Spinal cord (tissue), 10 donors: ENCODE measurements around the gene MPI. TPM values are rescaled to one million over a fixed set of nuclear protein-coding genes. Genes with fewer than 3 reads are reported as not detected.
A peak's percentile ranks its signal among the peaks of the same experiment; 100 is the strongest.
"Not testable (repeated sequence)": the region's sequence is repeated elsewhere in the genome, so short reads cannot be mapped to it uniquely, and the experiment has no call there.

Experiments
- DNase-seq, 6 donors: peaks; one replicate each; pipeline versions ENCODE4 v3.0.0 to v3.0.0-alpha.2; 2013 to 2015; ENCODE audit warnings: low spot score in 6 of 6, low read depth in 4 of 6
- H3K27ac ChIP-seq: one replicate; pipeline ENCODE4 v1.5.1; 2013; ENCODE audit warnings: low read depth, low read length, control low read depth
- H3K27me3 ChIP-seq: one replicate; pipeline ENCODE4 v1.6.1; 2013; ENCODE audit warnings: low read length; ENCODE audit not compliant: control insufficient read depth, insufficient read depth
- H3K36me3 ChIP-seq: one replicate; pipeline ENCODE4 v1.6.1; 2013; ENCODE audit warnings: low read length; ENCODE audit not compliant: control insufficient read depth, insufficient read depth
- H3K4me1 ChIP-seq: one replicate; pipeline ENCODE4 v1.6.1; 2013; ENCODE audit warnings: low read length; ENCODE audit not compliant: control insufficient read depth, insufficient read depth
- H3K4me3 ChIP-seq: one replicate; pipeline ENCODE4 v1.5.1; 2013; ENCODE audit warnings: low read depth, low read length, control low read depth
- H3K9me3 ChIP-seq: one replicate; pipeline ENCODE4 v1.6.1; 2013; ENCODE audit warnings: low read length; ENCODE audit not compliant: control insufficient read depth, insufficient read depth
- WGBS: methylation state at CpG from one replicate; pipeline ENCODE4 v1.1.5; 2013; ENCODE audit warnings: missing lambda C conversion rate; ENCODE audit not compliant: insufficient coverage; 5-methylcytosine and 5-hydroxymethylcytosine counted together
- polyA plus RNA-seq, 2 donors: library from polyadenylated mRNA; unstranded; fragments of 120-200 nt; gene quantifications; one replicate each; pipeline ENCODE4 v1.2.1, GENCODE V29; 2013; ENCODE audit not compliant: insufficient read length in 2 of 2
- total RNA-seq, 2 donors: library from RNA; depleted of rRNA in 1 of 2; stranded (reverse); fragments of 120-200 nt in 1 of 2; fragments of >200 nt in 1 of 2; gene quantifications; one replicate each; pipeline versions ENCODE4 v1.2.3 to v1.2.4, GENCODE V29; 2013 to 2014
- donor health status: healthy.

The MPI gene
- total and polyA plus RNA-seq, 4 donors = 38.5 to 80.7 (median 69.6) TPM

- H3K27ac ChIP-seq = peak overlapping the region; percentile 78
- 17% methylated on average over 8 of the region's 8 CpGs for WGBS
- H3K9me3 ChIP-seq = no peaks in the 10 kb centered on the region
- H3K4me3 ChIP-seq = peak overlapping the region; percentile 95
- H3K36me3 ChIP-seq = peaks cover 29% of the 10 kb centered on the region
- DNase-seq = peak in 2 of 6 donors; percentile 75 to 86
- H3K27me3 ChIP-seq = no peaks in the 10 kb centered on the region
- peaks cover 22% of the 10 kb centered on the region for H3K4me1 ChIP-seq
These were observed 406 bp upstream of the MPI start for GRCh38 chr15:74889390-74889882.

GRCh38 chr15:74890665-74890960 lies 771 bp downstream of the MPI start:
- no peaks in the 10 kb centered on the region for H3K9me3 ChIP-seq
- WGBS = 0% methylated on average over 1 of the region's 1 CpG
- no peak overlapping the region for H3K27ac ChIP-seq
- peaks cover 29% of the 10 kb centered on the region for H3K36me3 ChIP-seq
- DNase-seq = no peak
- H3K27me3 ChIP-seq = no peaks in the 10 kb centered on the region
- H3K4me1 ChIP-seq = peaks cover 22% of the 10 kb centered on the region
- H3K4me3 ChIP-seq = peak overlapping the region; percentile 95

GRCh38 chr15:74891469-74891868 lies 1.6 kb downstream of the MPI start:
- Histone ChIP-seq H3K9me3 (no peaks in the 10 kb centered on the region), H3K27me3 (no peaks in the 10 kb centered on the region), H3K27ac (no peak overlapping the region), H3K4me3 (no peak overlapping the region), H3K4me1 (peaks cover 22% of the 10 kb centered on the region), H3K36me3 (peaks cover 35% of the 10 kb centered on the region)
- 94% methylated on average over 2 of the region's 3 CpGs for WGBS
- DNase-seq = no peak

- no peaks in the 10 kb centered on the region for H3K9me3 ChIP-seq
- no peaks in the 10 kb centered on the region for H3K27me3 ChIP-seq
- H3K36me3 ChIP-seq = peaks cover 41% of the 10 kb centered on the region
- H3K4me1 ChIP-seq = peaks cover 22% of the 10 kb centered on the region
- no peak for DNase-seq
- WGBS = 86% methylated on average over 1 of the region's 3 CpGs
- no peak overlapping the region for H3K27ac ChIP-seq
- H3K4me3 ChIP-seq = no peak overlapping the region
These were observed 2.5 kb downstream of the MPI start for GRCh38 chr15:74892313-74892712.

- Histone ChIP-seq H3K9me3 (no peaks in the 10 kb centered on the region), H3K27ac (no peak overlapping the region), H3K36me3 (peaks cover 46% of the 10 kb centered on the region), H3K27me3 (no peaks in the 10 kb centered on the region), H3K4me3 (no peak overlapping the region), H3K4me1 (peaks cover 22% of the 10 kb centered on the region)
- WGBS = no CpG with 5 or more reads among the region's 2 CpGs
- DNase-seq = no peak
These were observed 3.1 kb downstream of the MPI start for GRCh38 chr15:74892931-74893330.

- Histone ChIP-seq H3K9me3 (no peaks in the 10 kb centered on the region), H3K4me1 (peaks cover 20% of the 10 kb centered on the region), H3K27ac (no peak overlapping the region), H3K36me3 (peaks cover 52% of the 10 kb centered on the region), H3K4me3 (no peak overlapping the region), H3K27me3 (no peaks in the 10 kb centered on the region)
- 82% methylated on average over 2 of the region's 3 CpGs for WGBS
- no peak for DNase-seq
These were observed 3.8 kb downstream of the MPI start for GRCh38 chr15:74893627-74894026.

GRCh38 chr15:74894383-74894782 lies 4.5 kb downstream of the MPI start:
- H3K27ac ChIP-seq, H3K4me3 ChIP-seq, H3K9me3 ChIP-seq, H3K27me3 ChIP-seq, DNase-seq: not testable (repeated sequence)
- Histone ChIP-seq H3K36me3 (peaks cover 60% of the 10 kb centered on the region), H3K4me1 (peaks cover 13% of the 10 kb centered on the region)
- WGBS = 96% methylated on average over 4 of the region's 7 CpGs

GRCh38 chr15:74895830-74896229 lies 6.0 kb downstream of the MPI start:
- no peaks in the 10 kb centered on the region for H3K27me3 ChIP-seq
- H3K4me1 ChIP-seq = peaks cover 3% of the 10 kb centered on the region
- H3K27ac ChIP-seq = no peak overlapping the region
- H3K4me3 ChIP-seq = no peak overlapping the region
- H3K9me3 ChIP-seq = no peaks in the 10 kb centered on the region
- WGBS = 96% methylated on average over 5 of the region's 6 CpGs
- no peak for DNase-seq
- H3K36me3 ChIP-seq = peaks cover 69% of the 10 kb centered on the region

- DNase-seq = no peak
These were observed 6.5 kb downstream of the MPI start for GRCh38 chr15:74896316-74896715.

GRCh38 chr15:74897300-74897701 lies 7.5 kb downstream of the MPI start:
- Histone ChIP-seq H3K36me3 (peaks cover 64% of the 10 kb centered on the region), H3K27ac (no peak overlapping the region), H3K4me1 (peaks cover 2% of the 10 kb centered on the region), H3K4me3 (no peak overlapping the region), H3K27me3 (no peaks in the 10 kb centered on the region), H3K9me3 (no peaks in the 10 kb centered on the region)
- 85% methylated on average over 6 of the region's 6 CpGs for WGBS
- no peak for DNase-seq

More at GRCh38 chr15:74896316-74896715, 6.5 kb downstream of the MPI start:
- Histone ChIP-seq H3K9me3 (no peaks in the 10 kb centered on the region), H3K4me1 (peaks cover 3% of the 10 kb centered on the region), H3K36me3 (peaks cover 70% of the 10 kb centered on the region), H3K27ac (no peak overlapping the region), H3K4me3 (no peak overlapping the region), H3K27me3 (no peaks in the 10 kb centered on the region)
- 94% methylated on average over 2 of the region's 3 CpGs for WGBS
